C4-2B (cell line): ENCODE data around the gene ZFC3H1.

Source experiments
- ZFX ChIP-seq: fragments of 450-650 bp; IDR thresholded peaks from 2 replicates; pipeline ENCODE4 v1.6.1; 2017
- TF ChIP-seq, protein P1 (sequence below): fragments of 450-650 bp; conservative IDR thresholded peaks from 2 replicates; pipeline ENCODE4 v1.5.1; 2017; ENCODE audit warnings: mild to moderate bottlenecking

- TF ChIP-seq, protein P1, sequence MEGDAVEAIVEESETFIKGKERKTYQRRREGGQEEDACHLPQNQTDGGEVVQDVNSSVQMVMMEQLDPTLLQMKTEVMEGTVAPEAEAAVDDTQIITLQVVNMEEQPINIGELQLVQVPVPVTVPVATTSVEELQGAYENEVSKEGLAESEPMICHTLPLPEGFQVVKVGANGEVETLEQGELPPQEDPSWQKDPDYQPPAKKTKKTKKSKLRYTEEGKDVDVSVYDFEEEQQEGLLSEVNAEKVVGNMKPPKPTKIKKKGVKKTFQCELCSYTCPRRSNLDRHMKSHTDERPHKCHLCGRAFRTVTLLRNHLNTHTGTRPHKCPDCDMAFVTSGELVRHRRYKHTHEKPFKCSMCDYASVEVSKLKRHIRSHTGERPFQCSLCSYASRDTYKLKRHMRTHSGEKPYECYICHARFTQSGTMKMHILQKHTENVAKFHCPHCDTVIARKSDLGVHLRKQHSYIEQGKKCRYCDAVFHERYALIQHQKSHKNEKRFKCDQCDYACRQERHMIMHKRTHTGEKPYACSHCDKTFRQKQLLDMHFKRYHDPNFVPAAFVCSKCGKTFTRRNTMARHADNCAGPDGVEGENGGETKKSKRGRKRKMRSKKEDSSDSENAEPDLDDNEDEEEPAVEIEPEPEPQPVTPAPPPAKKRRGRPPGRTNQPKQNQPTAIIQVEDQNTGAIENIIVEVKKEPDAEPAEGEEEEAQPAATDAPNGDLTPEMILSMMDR, result peak; percentile 16; the same call in 1 of the 2 replicates
- TF ChIP-seq ZFX, result no peak
These were observed 24.3 kb downstream of the ZFC3H1 start for GRCh38 chr12:71639341-71639760.
